Endothelial cell of umbilical vein (primary cell): ENCODE measurements around the gene OSGIN1. TPM values are rescaled to one million over a fixed set of nuclear protein-coding genes. Genes with fewer than 3 reads are reported as not detected.

Experiments used
- BruUV-seq: library from RNA; stranded (reverse); fragments of 400-500 nt; replicated peaks from 2 replicates; lab custom pipeline; 2021; lab: Mats Ljungman, UMichigan
- CTCF ChIA-PET: fragments of 300-600, 350-600 bp; sonication (Branson Sonifier 250); formaldehyde crosslinking; loops from one replicate; lab custom pipeline; 2021; ENCODE audit warnings: antibody characterized with exemption, inconsistent platforms; lab: Charles Lee
- POLR2A ChIA-PET: fragments of 300-600, 350-600 bp; sonication (Branson Sonifier 250); formaldehyde crosslinking; loops from one replicate; lab custom pipeline; 2021; ENCODE audit warnings: antibody characterized with exemption, inconsistent platforms; lab: Charles Lee
- DNase-seq: peaks from one replicate; pipeline ENCODE4 v3.0.0-alpha.2; 2011; ENCODE audit warnings: low read depth, low spot score
- FAIRE-seq: peaks from 2 replicates; lab custom pipeline; 2011; peaks lifted over from hg19 to GRCh38; lab: Jason Lieb, UNC
- H2AFZ ChIP-seq: 2 replicates; pipeline ENCODE4 v1.6.0; 2012; ENCODE audit warnings: low read depth, low read length, control low read depth, inconsistent platforms
- H3K27ac ChIP-seq: 2 replicates; pipeline ENCODE4 v1.5.1; 2011; ENCODE audit warnings: low read depth, mild to moderate bottlenecking, control low read depth, low read length, moderate library complexity; ENCODE audit not compliant: insufficient read depth
- H3K27me3 ChIP-seq, 2 experiments: 2 replicates each; pipeline versions ENCODE4 v1.6.0 to v1.6.1; 2011; ENCODE audit warnings: low read length in 2 of 2, mixed read lengths in 1 of 2; ENCODE audit not compliant: control insufficient read depth in 2 of 2, insufficient read depth in 2 of 2
- H3K36me3 ChIP-seq, 2 experiments: 2 replicates in 1 of 2; 3 replicates in 1 of 2; pipeline ENCODE4 v1.5.1; 2011; ENCODE audit warnings: low read length in 2 of 2, mild to moderate bottlenecking in 1 of 2, moderate library complexity in 1 of 2; ENCODE audit not compliant: control insufficient read depth in 2 of 2, insufficient read depth in 2 of 2; ENCODE audit errors: extremely low read depth in 1 of 2
- H3K4me1 ChIP-seq: 3 replicates; pipeline ENCODE4 v1.5.1; 2011; ENCODE audit warnings: mild to moderate bottlenecking, low read length; ENCODE audit not compliant: control insufficient read depth, insufficient read depth; ENCODE audit errors: extremely low read depth
- H3K4me2 ChIP-seq: 2 replicates; pipeline ENCODE4 v1.6.1; 2011; ENCODE audit warnings: low read length, control low read depth, mixed read lengths; ENCODE audit not compliant: insufficient read depth
- H3K4me3 ChIP-seq, 3 experiments: fragments of 200-600 bp in 1 of 3; sonication (generic), shearing (Covaris generic) in 1 of 3; replicated peaks in 1 of 3; 2 replicates each; pipeline ENCODE4 v1.5.1; 2011 to 2016; ENCODE audit warnings: control low read depth in 3 of 3, low read length in 3 of 3, mild to moderate bottlenecking in 2 of 3, inconsistent platforms in 1 of 3, low read depth in 1 of 3, moderate library complexity in 1 of 3; ENCODE audit not compliant: insufficient read depth in 1 of 3
- H3K79me2 ChIP-seq: 2 replicates; pipeline ENCODE4 v1.6.0; 2012; ENCODE audit warnings: low read length, inconsistent platforms; ENCODE audit not compliant: control insufficient read depth, insufficient read depth
- H3K9ac ChIP-seq: replicated peaks from 2 replicates; pipeline ENCODE3; 2011; ENCODE audit warnings: low read length, control low read depth; ENCODE audit not compliant: insufficient read depth; ENCODE audit errors: extremely low read depth
- H3K9me1 ChIP-seq: replicated peaks from 3 replicates; pipeline ENCODE4 v1.6.0; 2011; ENCODE audit warnings: mild to moderate bottlenecking, low read length; ENCODE audit not compliant: control insufficient read depth, insufficient read depth; ENCODE audit errors: extremely low read depth
- H3K9me3 ChIP-seq: replicated peaks from 2 replicates; pipeline ENCODE4 v1.5.1; 2012; ENCODE audit warnings: low read length, inconsistent platforms; ENCODE audit not compliant: control insufficient read depth, insufficient read depth
- H4K20me1 ChIP-seq: replicated peaks from 2 replicates; pipeline ENCODE3; 2011; ENCODE audit warnings: mild to moderate bottlenecking, low read length; ENCODE audit not compliant: control insufficient read depth, insufficient read depth; ENCODE audit errors: extremely low read depth
- CTCF ChIP-seq, 2 donors: IDR thresholded peaks; 1 replicate in 1 of 2; 2 replicates in 1 of 2; pipeline ENCODE4 v1.5.1; 2011; ENCODE audit warnings: low read length in 2 of 2, mild to moderate bottlenecking in 2 of 2, moderate library complexity in 2 of 2, control low read depth in 1 of 2, inconsistent platforms in 1 of 2, low read depth in 1 of 2; ENCODE audit not compliant: insufficient read depth in 1 of 2; ENCODE audit errors: extremely low read depth in 1 of 2
- EZH2 ChIP-seq: IDR thresholded peaks from 2 replicates; pipeline ENCODE4 v1.6.1; 2012; ENCODE audit warnings: borderline replicate concordance, low read depth, mild to moderate bottlenecking, moderate library complexity, low read length, inconsistent platforms; ENCODE audit not compliant: severe bottlenecking
- FOS ChIP-seq: IDR thresholded peaks from 2 replicates; pipeline ENCODE4 v1.6.1; 2011; ENCODE audit warnings: mild to moderate bottlenecking, low read length, moderate library complexity, borderline replicate concordance; ENCODE audit not compliant: insufficient read depth
- JUN ChIP-seq: IDR thresholded peaks from 2 replicates; pipeline ENCODE4 v1.6.1; 2011; ENCODE audit warnings: borderline replicate concordance, low read depth; ENCODE audit not compliant: insufficient read length, insufficient read depth
- MAX ChIP-seq: IDR thresholded peaks from 2 replicates; pipeline ENCODE4 v1.6.1; 2011; ENCODE audit not compliant: insufficient read depth, insufficient read length
- MYC ChIP-seq: IDR thresholded peaks from one replicate; pipeline ENCODE4 v1.6.1; 2011; ENCODE audit warnings: mild to moderate bottlenecking, low read depth, low read length
- POLR2A ChIP-seq: IDR thresholded peaks from 2 replicates; pipeline ENCODE4 v1.6.1; 2012; ENCODE audit warnings: low read depth, mild to moderate bottlenecking, control low read depth, low read length
- dilution Hi-C: fragments of 300-500 bp; cut with MboI; formaldehyde crosslinking; loops from one replicate; pipeline ENCODE4 v1.15.0; 2019; ENCODE audit warnings: low sequenced_read_pairs; ENCODE audit not compliant: extremely low pct_ligation_motif_present
- intact Hi-C: fragments of 100-400 bp; cut with micrococcal nuclease; formaldehyde crosslinking; loops from one replicate; pipeline ENCODE4 v1.10.0; 2022
- polyA plus RNA-seq, 4 experiments: library from polyadenylated mRNA; depleted of rRNA in 3 of 4; stranded (reverse) in 3 of 4; unstranded in 1 of 4; fragments of >200 nt; gene quantifications; 2 replicates each; pipeline versions ENCODE4 v1.2.1 to v1.2.3, GENCODE V29; 2011 to 2012; ENCODE audit warnings: missing spikeins in 1 of 4
- total RNA-seq: library from RNA; stranded (reverse); gene quantifications from 2 replicates; pipeline ENCODE4 v1.2.3, GENCODE V29; 2021

OSGIN1 gene
- total and polyA plus RNA-seq, 2 donors (not counting 3 experiments of a cell fraction or from before 2014, with no cell fraction given) = 9.2 to 11.0 TPM

GRCh38 chr16:83937267-83937666 lies 15.8 kb upstream of the OSGIN1 start:
- peaks cover 5% of the 10 kb centered on the region for H3K4me1 ChIP-seq
- dilution Hi-C loops = no loop called here
- no peaks in the 10 kb centered on the region for H3K27me3 ChIP-seq
- H3K4me3 ChIP-seq = no peak overlapping the region
- ChIA-PET POLR2A (no interaction called here), CTCF (interaction anchor here (0.8 to 1.0 kb wide), 2 partner anchors 10 to 17 kb away, joined by 3 to 5 read pairs; no protein-coding TSS in a partner anchor)
- H3K79me2 ChIP-seq = no peaks in the 10 kb centered on the region
- H3K9ac ChIP-seq = no peak overlapping the region
- H4K20me1 ChIP-seq = no peaks in the 10 kb centered on the region
- no TSS peak for BruUV-seq
- no peaks in the 10 kb centered on the region for H3K36me3 ChIP-seq
- TF ChIP-seq MAX (no peak), POLR2A (no peak), CTCF (IDR thresholded peaks at IDR 0.05; ENCODE audit: extremely low read depth in 1 of 2, insufficient read depth in 1 of 2, low read depth in 1 of 2, low read length in 2 of 2) (no peak), EZH2 (no peak), MYC (no peak), FOS (no peak), JUN (no peak)
- no peaks in the 10 kb centered on the region for H3K9me3 ChIP-seq
- no peak overlapping the region for H2AFZ ChIP-seq
- DNase-seq (no peak), FAIRE-seq (no peak)
- no peaks in the 10 kb centered on the region for H3K9me1 ChIP-seq
- no peak overlapping the region for H3K4me2 ChIP-seq
- no peak overlapping the region for H3K27ac ChIP-seq
- intact Hi-C loops = no loop called here
